Frontal cortex (tissue), 4 donors: Measurements from ENCODE around the gene AATK. TPM values are rescaled to one million over a fixed set of nuclear protein-coding genes. Genes with fewer than 3 reads are reported as not detected.

Source experiments
- DNase-seq, 2 donors: peaks; one replicate each; pipeline ENCODE4 v3.0.0; 2012; ENCODE audit warnings: low spot score in 2 of 2
- FAIRE-seq: peaks from 2 replicates; lab custom pipeline; 2012; peaks lifted over from hg19 to GRCh38; lab: Jason Lieb, UNC
- total RNA-seq: library from RNA; depleted of rRNA; stranded (reverse); fragments of >200 nt; gene quantifications from one replicate; pipeline ENCODE4 v1.2.3, GENCODE V29; 2014
- donor health status: control.
- donor health status: control.
- donor health status: control.

AATK gene
- total RNA-seq, 1 donor from 2014 or later: 8.2 TPM

DNA sequence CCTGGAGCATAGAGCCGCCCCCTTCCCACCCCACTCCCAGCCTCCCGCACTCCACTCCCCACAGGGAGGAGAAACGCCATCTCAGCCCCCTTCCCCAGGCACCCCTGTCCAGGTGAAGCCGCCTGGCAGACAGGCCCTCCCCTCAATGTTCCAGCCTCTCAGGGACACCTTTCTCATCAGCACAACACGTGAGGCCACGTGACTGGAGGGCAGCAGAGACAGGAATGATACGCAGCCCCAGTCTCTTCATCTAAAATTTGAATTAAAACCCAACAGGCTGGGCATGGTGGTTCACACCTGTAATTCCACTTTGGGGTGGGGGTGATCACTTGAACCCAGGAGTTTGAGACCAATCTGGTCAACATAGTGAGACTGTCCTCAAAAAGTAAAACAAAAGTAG is 20.2 kb upstream of the AATK start:
- FAIRE-seq: no peak
- no peak for DNase-seq

DNA sequence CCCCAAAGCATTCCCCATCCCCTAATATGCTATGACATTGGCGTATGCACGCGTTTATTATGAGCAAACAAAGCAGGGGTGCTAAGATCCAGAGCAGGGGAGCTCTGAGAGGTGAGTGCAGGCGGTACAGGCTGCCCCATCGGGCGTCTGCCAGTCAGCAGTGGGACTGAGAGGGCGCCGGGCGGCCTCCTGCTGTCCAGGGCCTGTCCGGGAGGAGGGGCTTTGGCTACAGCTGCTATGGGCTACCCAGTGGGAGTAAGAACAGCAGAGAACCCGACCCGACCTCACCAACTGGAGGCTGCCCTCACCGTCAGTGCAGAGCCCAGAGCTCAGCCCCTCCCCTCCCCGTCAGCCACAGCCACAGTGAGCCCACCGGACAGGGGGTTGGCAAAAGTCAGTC is 18.5 kb upstream of the AATK start:
- FAIRE-seq (no peak), DNase-seq (no peak)

GRCh38 chr17:81183807-81184206 is 17.8 kb upstream of the AATK start:
- DNase-seq (no peak), FAIRE-seq (no peak)

GRCh38 chr17:81183316-81183715 is 17.3 kb upstream of the AATK start:
- FAIRE-seq (no peak), DNase-seq (no peak)

- FAIRE-seq (no peak), DNase-seq (no peak)
Observed at GRCh38 chr17:81182596-81182995, 16.6 kb upstream of the AATK start.

DNA sequence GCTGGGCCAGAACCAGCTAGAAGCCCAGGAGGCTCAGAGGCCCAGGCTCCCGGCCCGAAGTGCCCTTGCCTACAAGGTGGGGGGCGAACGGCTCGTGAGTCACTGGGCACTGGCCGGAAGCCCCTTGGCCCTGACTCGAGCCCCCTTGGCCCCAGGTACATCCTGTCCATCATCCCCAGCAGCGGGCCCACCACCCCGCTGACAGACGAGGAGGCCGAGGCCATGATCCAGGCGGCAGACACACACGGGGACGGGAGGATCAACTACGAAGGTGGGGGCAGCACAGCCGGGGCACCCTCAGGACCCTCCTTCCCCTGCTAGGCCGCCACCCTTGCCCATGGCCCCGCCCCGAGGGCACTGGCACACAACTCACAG is 15.8 kb upstream of the AATK start:
- FAIRE-seq (no peak), DNase-seq (no peak)

DNA sequence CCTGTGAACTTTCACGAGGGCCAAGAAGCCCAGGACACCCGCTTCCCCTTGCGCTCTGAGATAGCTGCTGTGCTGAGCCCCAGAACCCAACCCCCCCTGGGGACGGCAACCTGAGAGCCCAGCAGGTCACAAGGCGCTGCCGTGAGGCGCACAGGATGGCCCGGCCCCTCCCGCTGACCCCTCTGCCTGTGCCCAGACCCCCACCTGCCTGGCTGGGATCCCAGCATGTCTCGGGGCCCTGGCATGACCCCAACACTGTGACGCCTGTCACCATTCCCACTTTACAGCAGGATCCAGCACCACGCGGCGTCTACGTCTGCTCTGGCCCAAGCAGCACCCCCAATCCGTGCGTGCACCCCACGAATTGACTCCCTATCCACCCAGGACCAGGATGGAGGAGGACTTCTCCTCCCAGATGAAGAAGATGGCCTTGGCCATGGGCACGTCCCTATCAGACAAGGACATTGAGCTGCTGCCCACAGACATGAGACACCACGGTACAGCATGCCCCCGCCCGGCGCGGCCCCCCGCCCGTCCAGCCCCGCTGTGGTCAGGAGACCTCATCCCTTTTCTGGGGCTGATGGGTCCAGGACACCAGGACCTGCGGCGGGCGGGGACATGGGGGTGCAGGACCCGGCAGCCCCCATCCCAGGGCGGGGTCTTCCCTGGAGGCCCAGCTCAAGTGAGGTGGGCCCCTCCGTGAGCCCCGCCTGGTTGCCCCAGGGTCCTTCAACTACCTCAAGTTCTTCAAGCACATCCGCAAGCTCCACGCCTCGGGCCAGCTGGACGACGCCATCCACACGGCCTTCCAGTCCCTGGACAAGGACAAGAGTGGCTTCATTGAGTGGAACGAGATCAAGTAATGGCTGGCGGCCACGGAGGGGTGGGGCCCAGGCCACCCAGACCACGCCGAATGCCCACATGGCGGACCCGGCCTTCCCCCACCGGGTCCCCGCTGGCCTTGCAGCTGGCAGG is 15.1 kb upstream of the AATK start:
- DNase-seq (no peak), FAIRE-seq (no peak)

DNA sequence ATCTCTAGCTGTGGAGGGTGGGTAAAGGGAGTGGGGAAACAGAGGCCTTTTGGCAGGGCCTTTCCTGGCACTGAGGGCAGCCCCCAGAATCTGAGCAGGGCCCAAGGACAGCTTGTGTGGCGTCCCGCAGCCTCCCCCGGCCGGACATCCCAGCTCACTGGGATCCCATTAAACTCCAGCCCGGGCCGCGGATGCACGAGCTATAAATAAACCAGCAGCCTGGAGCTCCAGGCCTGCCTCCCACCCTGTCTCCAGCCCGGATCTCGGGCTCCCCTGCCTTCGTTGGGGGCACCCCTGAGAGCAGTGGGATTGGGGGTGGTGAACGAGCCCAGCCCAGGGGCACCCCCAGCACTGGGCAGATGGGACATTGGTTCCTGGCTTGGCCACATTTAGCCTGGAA is 13.8 kb upstream of the AATK start:
- no peak for FAIRE-seq

DNA sequence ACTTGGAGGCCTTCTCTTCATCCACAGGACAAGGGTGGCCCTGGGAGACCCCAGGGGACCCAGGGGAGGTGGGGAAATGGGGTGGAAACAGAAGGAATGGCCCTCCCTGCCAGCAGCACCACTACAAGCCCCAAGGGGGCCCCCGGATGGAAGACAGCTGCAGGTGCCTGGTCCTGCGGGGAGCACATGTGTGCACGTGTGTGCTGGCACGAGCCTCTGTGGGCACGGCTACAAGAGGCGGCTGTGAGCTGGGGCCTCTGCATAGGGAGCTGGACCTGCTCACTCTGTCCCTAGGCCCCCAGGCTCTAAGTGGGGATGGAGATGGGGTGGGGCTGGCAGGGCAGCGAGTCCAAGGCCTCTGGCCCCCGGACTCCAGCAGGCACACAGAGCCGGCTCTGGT is 13.2 kb upstream of the AATK start:
- no peak for FAIRE-seq
- DNase-seq: no peak

More for the DNA sequence above, 13.8 kb upstream of the AATK start:
- DNase-seq: no peak

- no peak for DNase-seq
- no peak for FAIRE-seq
Observed at GRCh38 chr17:81178136-81179091, 12.4 kb upstream of the AATK start.

DNA sequence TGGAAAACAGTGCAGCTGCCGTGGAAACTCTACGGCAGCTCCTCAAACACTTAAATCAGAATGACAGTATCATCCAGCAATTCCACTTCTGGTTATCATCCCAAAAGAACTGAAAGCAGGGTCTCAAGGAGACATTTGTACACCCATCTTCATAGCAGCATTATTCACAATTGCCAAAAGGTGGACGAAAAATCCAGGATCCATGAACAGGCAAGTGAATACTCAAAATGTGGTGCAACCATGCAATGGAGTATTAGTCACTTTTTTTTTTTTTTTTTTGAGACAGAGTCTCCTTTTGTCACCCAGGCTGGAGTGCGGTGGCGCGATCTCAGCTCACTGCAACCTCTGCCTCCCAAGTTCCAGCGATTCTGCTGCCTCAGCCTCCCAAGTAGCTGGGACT is 10.6 kb upstream of the AATK start:
- DNase-seq (no peak), FAIRE-seq (no peak)

- FAIRE-seq (no peak), DNase-seq (no peak)
Observed at GRCh38 chr17:81173762-81174155, 7.7 kb upstream of the AATK start.

GRCh38 chr17:81173052-81173761 is 7.2 kb upstream of the AATK start:
- FAIRE-seq (no peak), DNase-seq (no peak)

DNA sequence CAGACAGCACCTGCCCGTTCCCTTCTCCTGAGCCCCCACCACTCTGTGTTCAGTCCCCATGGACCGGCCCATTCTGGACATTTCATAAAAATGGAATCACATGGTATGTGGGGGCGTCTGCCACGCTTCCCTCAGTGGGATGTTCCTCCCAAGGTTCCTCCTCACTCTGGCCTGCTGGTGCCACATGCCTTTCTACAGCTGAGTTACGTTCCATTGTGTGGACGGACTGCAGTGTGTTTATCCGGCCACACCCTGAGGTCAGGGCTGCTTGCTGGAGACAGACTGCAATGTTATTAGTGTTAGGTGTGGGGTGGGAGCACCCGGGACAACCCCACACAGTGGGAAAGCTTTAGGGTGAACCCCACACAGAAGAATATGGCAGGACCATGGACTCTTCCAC is 5.9 kb upstream of the AATK start:
- no peak for DNase-seq
- no peak for FAIRE-seq

- FAIRE-seq (no peak), DNase-seq (no peak)
Observed at GRCh38 chr17:81170727-81171494, 4.9 kb upstream of the AATK start.

DNA sequence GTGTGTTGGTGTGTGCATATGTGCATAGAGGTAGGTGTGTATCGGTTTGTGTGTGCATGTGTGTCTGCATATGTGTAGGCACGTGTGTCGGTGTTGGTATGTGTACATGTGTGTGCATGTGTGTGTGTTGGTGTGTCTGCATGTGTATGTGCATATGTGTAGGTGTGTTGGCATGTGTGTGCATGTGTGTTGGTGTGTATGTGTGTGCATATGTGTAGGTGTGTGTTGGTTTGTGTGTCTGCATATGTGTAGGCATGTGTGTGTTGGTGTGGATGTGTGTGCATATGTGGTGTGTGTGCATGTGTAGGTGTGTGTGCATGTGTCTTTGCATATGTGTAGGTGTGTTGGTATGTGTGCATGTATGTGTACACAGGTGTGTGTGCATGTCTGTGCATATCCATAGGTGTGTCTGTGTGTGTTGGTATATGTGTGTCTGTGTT is 3.9 kb upstream of the AATK start:
- DNase-seq (no peak), FAIRE-seq (no peak)

DNA sequence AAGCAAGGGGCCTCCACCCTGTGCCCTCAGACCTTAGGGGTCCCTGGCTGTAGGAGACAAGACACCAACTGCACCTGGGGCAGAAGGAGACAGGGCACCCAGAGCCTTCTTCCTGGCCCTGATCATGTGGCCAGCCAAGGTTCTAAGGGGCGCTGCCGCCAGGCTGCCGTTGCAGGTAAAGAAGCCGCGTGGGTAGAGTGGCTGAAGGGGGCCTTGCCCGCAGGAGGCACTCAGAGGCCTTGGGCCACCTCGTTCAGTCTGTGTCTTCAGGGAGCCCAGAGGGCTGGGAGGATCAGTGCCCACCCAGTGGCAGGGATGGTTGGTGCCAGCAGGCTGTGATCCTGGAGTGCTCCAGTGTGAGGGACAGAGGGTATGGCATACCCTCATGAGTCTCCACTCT is 1.6 kb upstream of the AATK start:
- FAIRE-seq: no peak
- DNase-seq: no peak

GRCh38 chr17:81167194-81167524 is 1.1 kb upstream of the AATK start:
- DNase-seq (no peak), FAIRE-seq (no peak)

- DNase-seq: peak; percentile 66 to 80
Observed at GRCh38 chr17:81165246-81166032, 582 bp downstream of the AATK start, which contains the start of gene PVALEF. Gene PVALEF, plus strand, starts transcription at chr17:81165507. Its CDS starts 15,720 bp downstream, at chr17:81181227.

More at GRCh38 chr17:81165246-81166032, 582 bp downstream of the AATK start, which contains the start of gene PVALEF:
- FAIRE-seq: no peak
